ENCODE data around the gene MRGPRE. TPM values are rescaled to one million over a fixed set of nuclear protein-coding genes. Genes with fewer than 3 reads are reported as not detected.

MRGPRE gene
- total and polyA plus RNA-seq, 12 donors = 0.21 to 2.5 (median 0.51) TPM; not detected in 3

DNA sequence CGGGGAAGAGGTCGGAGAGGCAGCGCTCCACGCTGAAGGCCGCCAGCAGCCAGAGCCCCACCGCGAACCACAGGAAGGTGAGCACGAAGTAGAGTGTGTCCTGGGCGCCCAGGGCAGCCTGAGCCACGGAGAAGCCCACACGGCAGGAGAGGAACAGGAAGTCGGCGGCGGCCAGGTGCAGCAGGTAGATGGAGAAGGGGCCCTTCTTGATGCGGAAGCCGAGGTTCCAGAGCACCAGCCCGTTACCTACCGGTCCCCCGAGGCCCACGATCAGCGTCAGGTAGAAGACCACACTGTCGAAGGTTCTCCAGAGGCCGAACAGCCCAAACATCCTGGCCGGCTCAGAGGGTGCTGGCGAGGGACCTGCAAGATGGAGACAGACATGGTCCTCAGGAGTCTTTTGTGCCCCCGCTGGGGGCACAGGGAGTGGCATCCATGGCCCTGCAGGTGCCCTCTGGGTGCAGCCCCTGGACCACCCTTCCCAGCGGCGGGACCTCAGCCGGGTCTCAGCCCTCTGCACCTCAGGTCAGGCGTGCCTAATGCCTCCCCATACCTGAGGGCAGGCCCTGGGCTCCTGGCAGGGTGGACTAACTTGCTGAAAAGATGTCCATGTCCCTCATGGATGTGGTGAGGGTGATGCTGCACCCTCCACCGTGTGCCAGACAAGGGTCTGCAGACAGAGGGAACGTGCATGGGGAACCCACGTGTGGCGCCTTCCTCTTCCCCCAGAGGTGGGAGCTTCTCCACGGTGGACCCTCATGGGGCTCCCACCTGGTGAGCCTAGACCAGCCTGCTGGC, 13.5 kb downstream of the MRGPRE start, which contains the start of gene MRGPRG:
Gene MRGPRG (minus strand): TSS at position 331 of the 798 bp plus-strand sequence. CDS start 0 bp downstream, at position 331.
- Histone ChIP-seq H3K9me3 (no peaks in the 10 kb centered on the region), H3K4me3 (no peak within 1 kb of the TSS), H3K4me1 (peaks cover 0 to 10% (median 0%) of the 10 kb centered on the region in 9 donors), H3K27me3 (peaks cover 0 to 91% (median 43%) of the 10 kb centered on the region in 7 donors), H3K36me3 (no peaks in the 10 kb centered on the region), H3K27ac (no peak within 1 kb of the TSS)
- intact Hi-C loops (cut with DNase I) = loop anchor here in 6 of 10 donors (5.0 kb wide), 4 partner anchors 96 to 181 kb away; no protein-coding TSS in a partner anchor
- ATAC-seq (no peak), DNase-seq (peak in 1 of 2 donors; percentile 5)
- 87 to 88% methylated on average over 35 of the region's 35 CpGs for whole genome bisulfite sequencing, 2 donors
- no peak for TF ChIP-seq CTCF (IDR thresholded peaks at IDR 0.05)

DNA sequence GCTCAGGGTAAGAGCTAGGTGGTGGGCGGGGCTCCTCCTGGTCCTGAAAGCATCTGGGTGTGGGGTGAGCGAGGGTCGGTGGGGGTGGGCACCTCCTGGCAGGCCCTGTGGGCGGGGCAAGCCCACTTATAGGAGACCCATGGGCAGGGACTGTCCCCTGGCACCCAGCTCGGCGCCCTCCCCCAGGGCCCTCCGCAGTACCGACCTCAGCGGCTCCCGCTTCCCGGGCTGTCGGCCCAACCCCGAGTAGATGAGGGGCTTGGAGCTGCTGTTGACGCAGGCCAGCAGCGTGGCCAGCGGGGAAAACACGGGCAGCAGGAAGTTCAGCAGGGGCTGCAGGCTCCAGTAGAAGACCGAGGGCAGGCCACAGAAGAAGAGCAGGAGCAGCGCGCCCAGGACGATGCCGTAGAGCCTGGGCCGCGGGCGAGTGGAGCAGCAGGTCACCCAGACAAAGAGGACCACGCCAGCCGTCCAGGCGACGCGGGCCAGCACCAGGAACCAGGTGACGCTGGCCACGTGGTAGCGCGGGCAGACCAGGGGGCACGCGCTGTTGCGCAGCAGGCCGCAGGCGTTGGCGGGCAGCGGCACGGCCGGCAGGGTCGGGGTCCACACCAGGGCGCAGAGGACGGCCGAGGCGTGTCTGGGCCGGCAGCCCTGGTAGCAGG, 14.3 kb downstream of the MRGPRE start:
- DNase-seq (peak in 1 of 2 donors; percentile 9), ATAC-seq (no peak)
- H3K27me3 ChIP-seq = peaks cover 0 to 87% (median 43%) of the 10 kb centered on the region in 7 donors
- H3K4me1 ChIP-seq = peaks cover 0 to 10% (median 0%) of the 10 kb centered on the region in 9 donors
- no peak overlapping the region for H3K4me3 ChIP-seq
- no peak for TF ChIP-seq CTCF (IDR thresholded peaks at IDR 0.05)
- intact Hi-C loops (cut with DNase I) = loop anchor here (1.0 to 5.0 kb wide), 7 partner anchors 96 to 181 kb away; no protein-coding TSS in a partner anchor
- H3K36me3 ChIP-seq = no peaks in the 10 kb centered on the region
- no peaks in the 10 kb centered on the region for H3K9me3 ChIP-seq
- 81 to 82% methylated on average over 45 to 49 of the region's 49 CpGs for WGBS, 2 donors
- no peak overlapping the region for H3K27ac ChIP-seq

DNA sequence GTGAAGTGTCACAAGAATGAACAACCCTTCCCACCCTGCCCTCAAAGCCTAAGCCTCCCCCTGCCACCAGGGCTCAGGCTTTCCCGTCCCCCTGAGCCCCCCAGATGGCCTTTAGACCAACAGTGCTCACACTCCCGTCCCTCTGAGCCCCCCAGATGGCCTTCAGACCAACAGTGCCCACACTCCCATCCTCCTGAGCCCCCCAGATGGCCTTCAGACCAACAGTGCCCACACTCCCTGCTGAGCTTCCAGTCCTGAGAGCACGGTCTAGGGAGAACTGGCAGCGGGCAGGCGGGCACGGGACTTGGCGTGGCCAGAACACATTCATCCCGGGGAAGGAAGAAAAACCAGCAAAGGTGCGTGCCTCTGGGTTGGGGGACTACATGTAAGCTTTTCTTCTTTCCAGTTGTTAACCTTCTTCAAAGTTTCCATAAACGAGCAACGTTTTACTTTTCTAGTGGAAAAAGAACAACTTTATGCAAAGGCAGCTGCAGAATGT, 16.1 kb downstream of the MRGPRE start:
- Histone ChIP-seq H3K9me3 (peaks cover 0 to 10% (median 5%) of the 10 kb centered on the region in 11 donors), H3K4me3 (no peak overlapping the region), H3K4me1 (peaks cover 0 to 10% (median 0%) of the 10 kb centered on the region in 9 donors), H3K27me3 (peaks cover 0 to 76% (median 27%) of the 10 kb centered on the region in 7 donors), H3K27ac (no peak overlapping the region), H3K36me3 (no peaks in the 10 kb centered on the region)
- DNase-seq = no peak
- no peak for TF ChIP-seq CTCF (IDR thresholded peaks at IDR 0.05)
- ATAC-seq = no peak
- intact Hi-C loops (cut with DNase I) = loop anchor here in 9 of 10 donors (2.0 to 5.0 kb wide), 6 partner anchors 94 to 179 kb away; no protein-coding TSS in a partner anchor
- 69 to 72% methylated on average over 11 of the region's 11 CpGs for WGBS, 2 donors

All from heart right ventricle (tissue), 16 donors.